Spinal cord (tissue), 10 donors: ENCODE data around the gene CEP68. TPM values are rescaled to one million over a fixed set of nuclear protein-coding genes. Genes with fewer than 3 reads are reported as not detected.
A peak's percentile ranks its signal among the peaks of the same experiment; 100 is the strongest.

Experiments used
- DNase-seq, 6 donors: peaks; one replicate each; pipeline versions ENCODE4 v3.0.0 to v3.0.0-alpha.2; 2013 to 2015; ENCODE audit warnings: low spot score in 6 of 6, low read depth in 4 of 6
- H3K27ac ChIP-seq: one replicate; pipeline ENCODE4 v1.5.1; 2013; ENCODE audit warnings: low read depth, low read length, control low read depth
- H3K27me3 ChIP-seq: one replicate; pipeline ENCODE4 v1.6.1; 2013; ENCODE audit warnings: low read length; ENCODE audit not compliant: control insufficient read depth, insufficient read depth
- H3K36me3 ChIP-seq: one replicate; pipeline ENCODE4 v1.6.1; 2013; ENCODE audit warnings: low read length; ENCODE audit not compliant: control insufficient read depth, insufficient read depth
- H3K4me1 ChIP-seq: one replicate; pipeline ENCODE4 v1.6.1; 2013; ENCODE audit warnings: low read length; ENCODE audit not compliant: control insufficient read depth, insufficient read depth
- H3K4me3 ChIP-seq: one replicate; pipeline ENCODE4 v1.5.1; 2013; ENCODE audit warnings: low read depth, low read length, control low read depth
- H3K9me3 ChIP-seq: one replicate; pipeline ENCODE4 v1.6.1; 2013; ENCODE audit warnings: low read length; ENCODE audit not compliant: control insufficient read depth, insufficient read depth
- WGBS: methylation state at CpG from one replicate; pipeline ENCODE4 v1.1.5; 2013; ENCODE audit warnings: missing lambda C conversion rate; ENCODE audit not compliant: insufficient coverage; 5-methylcytosine and 5-hydroxymethylcytosine counted together
- polyA plus RNA-seq, 2 donors: library from polyadenylated mRNA; unstranded; fragments of 120-200 nt; gene quantifications; one replicate each; pipeline ENCODE4 v1.2.1, GENCODE V29; 2013; ENCODE audit not compliant: insufficient read length in 2 of 2
- total RNA-seq, 2 donors: library from RNA; depleted of rRNA in 1 of 2; stranded (reverse); fragments of 120-200 nt in 1 of 2; fragments of >200 nt in 1 of 2; gene quantifications; one replicate each; pipeline versions ENCODE4 v1.2.3 to v1.2.4, GENCODE V29; 2013 to 2014
- donor health status: healthy.

Gene CEP68
- total and polyA plus RNA-seq, 4 donors = 30.0 to 39.2 (median 33.6) TPM

DNA sequence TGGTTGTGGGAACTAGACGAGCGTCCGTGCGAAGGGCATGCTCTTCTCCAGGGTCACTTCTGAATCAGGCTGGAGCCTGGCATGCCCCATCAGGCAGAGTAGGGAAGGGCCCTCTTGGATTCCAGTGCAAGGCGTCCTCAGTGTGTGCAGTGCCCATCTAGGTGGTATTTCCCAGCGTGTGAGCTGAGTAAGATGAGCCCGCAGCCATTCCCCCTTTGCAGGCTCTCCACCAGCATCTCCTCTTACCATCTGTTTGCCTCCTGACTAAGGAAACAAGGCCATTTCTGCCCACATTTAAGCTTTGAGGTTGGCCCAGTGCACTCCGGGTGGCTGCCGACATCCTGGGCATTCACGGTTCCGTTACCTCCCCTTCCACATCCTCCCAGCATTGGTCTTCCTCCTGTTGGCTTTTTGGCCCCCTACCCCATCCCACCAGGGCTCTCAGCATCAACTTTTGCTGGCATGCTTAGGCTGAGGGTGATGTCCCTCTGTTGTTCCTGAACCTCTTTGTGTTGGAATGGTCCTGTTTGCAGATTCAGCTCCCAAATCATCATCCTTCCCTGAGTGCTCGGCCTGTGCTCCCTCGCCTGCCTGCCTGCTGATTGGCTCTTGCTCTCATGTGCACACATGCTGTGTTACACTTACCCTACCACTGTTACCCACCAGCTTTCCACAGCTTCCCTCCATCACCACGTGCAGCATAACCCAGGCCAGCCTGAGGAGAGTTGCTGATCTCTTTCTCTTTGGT, 11.8 kb downstream of the CEP68 start:
- H3K27ac ChIP-seq = no peak overlapping the region
- peaks cover 36% of the 10 kb centered on the region for H3K4me1 ChIP-seq
- H3K4me3 ChIP-seq = no peak overlapping the region
- H3K36me3 ChIP-seq = peaks cover 38% of the 10 kb centered on the region
- H3K27me3 ChIP-seq = no peaks in the 10 kb centered on the region
- no peak for DNase-seq
- no peaks in the 10 kb centered on the region for H3K9me3 ChIP-seq
- 93% methylated on average over 9 of the region's 14 CpGs for whole genome bisulfite sequencing

DNA sequence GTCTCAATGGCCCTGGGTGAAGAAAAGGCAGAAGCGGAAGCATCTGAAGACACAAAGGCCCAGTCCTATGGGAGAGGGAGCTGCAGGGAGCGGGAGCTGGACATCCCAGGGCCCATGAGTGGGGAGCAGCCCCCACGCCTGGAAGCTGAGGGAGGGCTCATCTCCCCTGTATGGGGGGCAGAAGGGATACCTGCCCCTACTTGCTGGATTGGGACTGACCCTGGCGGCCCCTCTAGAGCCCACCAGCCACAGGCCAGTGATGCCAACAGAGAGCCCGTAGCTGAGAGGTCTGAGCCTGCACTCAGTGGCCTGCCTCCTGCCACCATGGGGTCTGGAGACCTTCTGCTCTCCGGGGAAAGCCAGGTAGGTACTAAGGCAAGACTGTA, 13.2 kb downstream of the CEP68 start:
- no peaks in the 10 kb centered on the region for H3K9me3 ChIP-seq
- H3K27me3 ChIP-seq = no peaks in the 10 kb centered on the region
- no peak overlapping the region for H3K4me3 ChIP-seq
- WGBS = 84% methylated on average over 5 of the region's 6 CpGs
- H3K36me3 ChIP-seq = peaks cover 39% of the 10 kb centered on the region
- no peak overlapping the region for H3K27ac ChIP-seq
- DNase-seq = no peak
- peaks cover 34% of the 10 kb centered on the region for H3K4me1 ChIP-seq

DNA sequence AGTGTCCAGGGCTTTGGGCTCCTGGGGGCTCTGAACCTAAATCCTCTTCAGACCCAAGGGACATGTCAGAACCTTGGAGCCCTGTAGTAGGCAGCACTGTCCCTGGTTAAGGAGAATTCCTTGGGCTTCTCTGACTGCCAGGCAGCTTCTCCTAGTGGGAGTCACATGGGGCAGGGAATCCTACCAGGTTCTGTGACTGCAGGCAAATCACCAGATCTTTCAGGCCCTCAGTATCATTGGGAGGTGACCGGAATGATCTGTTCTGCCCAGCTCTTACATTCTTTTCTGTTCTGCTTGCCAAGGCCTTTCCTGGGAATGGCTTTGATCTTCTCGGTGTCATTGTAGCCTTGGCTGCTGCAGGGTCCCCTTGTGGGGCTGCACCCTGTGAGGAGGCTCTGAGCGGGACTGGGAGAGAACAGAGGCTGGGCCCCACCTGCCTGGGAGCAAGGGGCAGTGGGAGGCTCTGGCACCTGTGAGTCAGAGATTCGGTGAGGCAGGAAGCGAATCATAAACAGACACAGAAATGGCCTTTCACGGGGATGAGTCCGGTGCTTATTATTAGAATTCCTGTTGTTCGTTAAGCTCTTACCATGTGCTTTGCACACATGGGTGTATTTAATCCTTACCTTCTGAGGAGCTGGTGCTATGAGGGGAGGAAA, 14.1 kb downstream of the CEP68 start:
- 67% methylated on average over 4 of the region's 8 CpGs for WGBS
- H3K4me3 ChIP-seq = no peak overlapping the region
- DNase-seq = no peak
- peak overlapping the region; percentile 19 for H3K27ac ChIP-seq
- H3K27me3 ChIP-seq = no peaks in the 10 kb centered on the region
- H3K4me1 ChIP-seq = peaks cover 29% of the 10 kb centered on the region
- H3K36me3 ChIP-seq = peaks cover 44% of the 10 kb centered on the region
- no peaks in the 10 kb centered on the region for H3K9me3 ChIP-seq

DNA sequence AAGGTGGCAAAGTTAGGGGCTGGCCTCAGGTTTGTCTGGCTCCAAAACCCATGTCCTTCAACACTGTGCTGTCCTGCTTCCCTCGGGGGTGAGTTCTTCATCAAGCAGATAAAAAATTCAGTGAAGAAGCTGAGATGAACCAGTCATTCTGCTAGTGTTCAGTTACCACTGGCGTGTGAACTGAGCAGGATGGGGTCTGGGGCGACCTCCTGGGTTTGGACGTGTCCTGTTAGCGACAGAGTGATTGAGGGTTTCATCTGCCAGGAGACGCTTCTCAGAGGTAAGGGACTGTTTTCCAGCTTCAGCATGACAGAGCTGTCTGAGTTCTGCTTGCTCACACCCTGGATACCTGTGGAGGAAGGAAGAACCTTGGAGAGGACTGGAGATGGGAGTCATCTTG, 14.6 kb downstream of the CEP68 start:
- H3K36me3 ChIP-seq = peaks cover 44% of the 10 kb centered on the region
- WGBS = 86% methylated on average over 6 of the region's 6 CpGs
- H3K27ac ChIP-seq = peak overlapping the region; percentile 15

DNA sequence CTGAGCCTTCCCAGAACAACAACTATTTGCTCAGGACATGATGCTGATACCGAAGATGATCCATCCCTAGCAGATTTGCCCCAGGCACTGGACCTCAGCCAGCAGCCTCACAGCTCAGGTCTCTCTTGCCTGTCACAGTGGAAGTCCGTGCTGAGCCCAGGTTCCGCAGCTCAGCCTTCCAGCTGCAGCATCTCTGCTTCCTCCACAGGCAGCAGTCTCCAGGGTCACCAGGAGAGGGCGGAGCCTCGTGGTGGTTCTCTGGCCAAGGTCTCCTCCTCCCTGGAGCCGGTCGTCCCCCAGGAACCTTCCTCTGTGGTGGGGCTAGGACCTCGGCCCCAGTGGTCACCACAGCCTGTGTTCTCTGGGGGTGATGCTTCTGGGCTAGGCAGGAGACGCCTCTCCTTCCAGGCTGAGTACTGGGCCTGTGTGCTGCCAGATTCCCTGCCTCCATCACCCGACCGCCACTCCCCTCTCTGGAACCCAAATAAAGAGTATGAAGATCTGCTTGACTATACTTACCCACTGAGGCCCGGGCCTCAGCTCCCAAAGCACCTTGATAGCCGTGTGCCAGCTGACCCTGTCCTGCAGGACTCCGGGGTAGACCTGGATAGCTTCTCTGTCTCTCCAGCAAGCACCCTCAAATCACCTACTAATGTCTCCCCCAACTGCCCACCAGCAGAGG, 15.4 kb downstream of the CEP68 start:
- 88% methylated on average over 12 of the region's 14 CpGs for WGBS
- Histone ChIP-seq H3K27me3 (no peaks in the 10 kb centered on the region), H3K27ac (no peak overlapping the region), H3K4me3 (no peak overlapping the region), H3K9me3 (no peaks in the 10 kb centered on the region), H3K4me1 (peaks cover 34% of the 10 kb centered on the region), H3K36me3 (peaks cover 52% of the 10 kb centered on the region)
- no peak for DNase-seq

More for the DNA sequence above, 14.6 kb downstream of the CEP68 start:
- peaks cover 31% of the 10 kb centered on the region for H3K4me1 ChIP-seq
- no peaks in the 10 kb centered on the region for H3K9me3 ChIP-seq
- H3K27me3 ChIP-seq = no peaks in the 10 kb centered on the region
- DNase-seq = no peak
- no peak overlapping the region for H3K4me3 ChIP-seq

DNA sequence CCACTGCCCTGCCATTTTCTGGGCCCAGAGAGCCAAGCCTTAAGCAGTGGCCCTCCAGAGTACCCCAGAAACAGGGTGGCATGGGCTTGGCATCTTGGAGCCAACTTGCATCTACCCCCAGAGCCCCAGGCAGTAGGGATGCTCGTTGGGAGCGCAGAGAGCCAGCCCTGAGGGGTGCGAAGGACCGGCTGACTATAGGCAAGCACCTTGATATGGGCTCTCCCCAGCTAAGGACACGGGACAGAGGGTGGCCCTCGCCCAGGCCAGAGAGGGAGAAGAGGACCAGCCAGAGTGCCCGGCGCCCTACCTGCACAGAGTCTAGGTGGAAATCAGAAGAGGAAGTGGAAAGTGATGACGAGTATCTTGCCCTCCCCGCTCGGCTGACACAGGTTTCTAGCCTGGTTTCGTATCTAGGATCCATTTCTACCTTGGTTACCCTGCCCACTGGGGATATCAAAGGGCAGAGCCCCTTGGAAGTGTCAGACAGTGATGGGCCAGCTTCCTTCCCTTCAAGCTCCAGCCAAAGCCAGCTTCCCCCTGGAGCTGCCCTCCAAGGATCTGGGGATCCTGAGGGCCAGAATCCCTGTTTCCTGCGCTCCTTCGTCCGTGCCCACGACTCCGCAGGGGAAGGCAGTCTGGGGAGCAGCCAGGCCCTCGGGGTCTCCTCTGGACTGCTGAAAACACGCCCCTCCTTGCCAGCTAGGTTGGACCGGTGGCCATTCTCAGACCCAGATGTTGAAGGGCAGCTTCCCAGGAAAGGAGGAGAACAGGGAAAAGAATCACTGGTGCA, 16.2 kb downstream of the CEP68 start:
- Histone ChIP-seq H3K36me3 (peaks cover 56% of the 10 kb centered on the region), H3K9me3 (no peaks in the 10 kb centered on the region), H3K27ac (no peak overlapping the region), H3K4me3 (no peak overlapping the region), H3K4me1 (peaks cover 34% of the 10 kb centered on the region), H3K27me3 (no peaks in the 10 kb centered on the region)
- WGBS = 95% methylated on average over 20 of the region's 20 CpGs
- no peak for DNase-seq

DNA sequence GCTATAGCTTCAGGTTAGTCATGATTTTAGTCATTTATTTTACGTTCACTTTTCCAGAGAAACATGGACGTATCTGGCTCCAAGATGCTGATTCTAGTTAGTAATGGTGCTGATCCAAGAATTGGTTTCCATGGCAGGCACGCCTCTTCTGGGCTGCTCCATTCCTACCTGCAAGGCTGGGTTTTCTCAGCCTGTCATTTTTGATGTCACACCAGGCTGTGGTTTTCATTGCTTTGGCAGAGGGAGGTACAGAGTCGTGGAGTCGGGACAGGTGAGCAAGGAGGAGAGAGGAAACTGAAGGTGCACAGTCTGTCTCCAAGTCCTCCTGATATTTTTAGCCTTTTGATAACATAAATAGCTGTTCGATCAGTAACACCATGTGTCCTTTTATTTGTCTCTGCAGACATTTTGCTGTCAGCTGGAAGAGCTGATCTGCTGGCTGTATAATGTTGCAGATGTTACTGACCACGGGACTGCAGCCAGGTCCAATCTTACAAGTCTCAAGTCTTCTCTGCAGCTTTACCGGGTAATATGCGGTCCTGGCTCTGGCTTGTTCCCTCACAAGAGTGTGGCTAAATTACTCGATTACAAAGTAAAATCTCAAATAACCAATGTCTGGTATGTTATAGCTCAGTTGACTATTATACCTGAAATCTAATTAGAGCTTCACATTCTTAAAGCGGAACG, 17.8 kb downstream of the CEP68 start:
- no peak for DNase-seq
- 96% methylated on average over 5 of the region's 12 CpGs for WGBS

DNA sequence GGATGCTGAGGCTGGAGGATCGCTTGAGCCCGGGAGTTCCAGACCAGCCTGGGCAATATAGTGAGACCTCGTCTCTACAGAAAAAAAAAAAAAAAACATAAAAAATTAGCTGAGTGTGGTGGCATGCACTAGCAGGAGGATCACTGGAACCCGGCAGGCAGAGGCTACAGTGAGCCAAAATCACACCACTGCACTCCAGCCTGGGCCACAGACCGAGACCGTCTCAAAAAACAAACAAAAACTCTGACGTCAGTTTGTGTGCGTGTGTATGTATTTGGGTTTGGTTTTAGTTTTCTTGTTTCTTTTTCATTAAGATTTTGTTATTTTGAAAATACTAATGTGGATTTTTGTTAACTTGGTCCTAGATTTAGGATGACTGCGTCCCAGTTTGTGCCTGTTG, 19.0 kb downstream of the CEP68 start:
- Histone ChIP-seq H3K36me3 (peaks cover 65% of the 10 kb centered on the region), H3K4me3 (no peak overlapping the region), H3K4me1 (peaks cover 20% of the 10 kb centered on the region), H3K27me3 (no peaks in the 10 kb centered on the region), H3K9me3 (no peaks in the 10 kb centered on the region), H3K27ac (peak overlapping the region; percentile 35)
- no peak for DNase-seq
- WGBS = 100% methylated on average over 1 of the region's 9 CpGs

More for the DNA sequence above, 17.8 kb downstream of the CEP68 start:
- Histone ChIP-seq H3K9me3 (no peaks in the 10 kb centered on the region), H3K4me1 (peaks cover 30% of the 10 kb centered on the region), H3K36me3 (peaks cover 68% of the 10 kb centered on the region), H3K27ac (no peak overlapping the region), H3K27me3 (no peaks in the 10 kb centered on the region), H3K4me3 (no peak overlapping the region)
